B cell (primary cell): ENCODE data around the gene PLIN4. TPM values are rescaled to one million over a fixed set of nuclear protein-coding genes. Genes with fewer than 3 reads are reported as not detected.

Experiments
- ATAC-seq: fragments of 200-7000 bp; cut with Tn5 transposase; one replicate; pipeline ENCODE4 v1.10.0; 2021; ENCODE audit warnings: low read depth, mild to moderate bottlenecking, moderate number of reproducible peaks, moderate library complexity
- CTCF ChIA-PET: fragments of 350-600 bp; sonication (Branson Sonifier 250); formaldehyde crosslinking; loops from one replicate; lab custom pipeline; 2021; ENCODE audit warnings: antibody characterized with exemption, inconsistent platforms; lab: Charles Lee
- POLR2A ChIA-PET: fragments of 350-600 bp; sonication (Branson Sonifier 250); formaldehyde crosslinking; loops from one replicate; lab custom pipeline; 2021; ENCODE audit warnings: antibody characterized with exemption; lab: Charles Lee
- DNase-seq: peaks from one replicate; pipeline ENCODE4 v3.0.0; 2013
- H2AFZ ChIP-seq: 2 replicates; pipeline ENCODE4 v1.6.1; 2012; ENCODE audit warnings: mild to moderate bottlenecking, low read depth, low read length; ENCODE audit not compliant: insufficient read depth, poor library complexity, severe bottlenecking
- H3K27ac ChIP-seq, 2 donors: 1 replicate in 1 of 2; 2 replicates in 1 of 2; pipeline ENCODE4 v1.5.1; 2012 to 2013; ENCODE audit warnings: low read length in 2 of 2, mild to moderate bottlenecking in 2 of 2, moderate library complexity in 1 of 2
- H3K27me3 ChIP-seq, 4 experiments: fragments of 200-600 bp in 1 of 4; sonication (generic) in 1 of 4; replicated peaks in 1 of 4; 1 replicate in 2 of 4; 2 replicates in 2 of 4; pipeline versions ENCODE4 v1.6.1 to v1.7.0; 2013 to 2016; ENCODE audit warnings: low read length in 3 of 4, mild to moderate bottlenecking in 2 of 4, mixed read lengths in 1 of 4, moderate library complexity in 1 of 4; ENCODE audit not compliant: insufficient read depth in 4 of 4, control insufficient read depth in 3 of 4; ENCODE audit errors: control extremely low read depth in 1 of 4
- H3K36me3 ChIP-seq, 2 experiments: replicated peaks in 1 of 2; 1 replicate in 1 of 2; 2 replicates in 1 of 2; pipeline versions ENCODE4 v1.6.1 to v1.7.1; 2013; ENCODE audit warnings: low read length in 1 of 2; ENCODE audit not compliant: insufficient read depth in 2 of 2, control insufficient read depth in 1 of 2; ENCODE audit errors: control extremely low read depth in 1 of 2, extremely low read depth in 1 of 2
- H3K4me1 ChIP-seq, 2 donors: fragments of 200-600 bp in 1 of 2; sonication (generic) in 1 of 2; 1 replicate in 1 of 2; 2 replicates in 1 of 2; pipeline versions ENCODE4 v1.5.1 to v1.6.1; 2013 to 2017; ENCODE audit warnings: low read length in 2 of 2; ENCODE audit not compliant: control insufficient read depth in 2 of 2, insufficient read depth in 2 of 2
- H3K4me2 ChIP-seq: replicated peaks from 2 replicates; pipeline ENCODE3; 2012; ENCODE audit warnings: mild to moderate bottlenecking, low read depth, low read length; ENCODE audit not compliant: poor library complexity, severe bottlenecking
- H3K4me3 ChIP-seq, 5 experiments: fragments of 200-600 bp in 1 of 5; sonication (generic) in 1 of 5; 1 replicate in 3 of 5; 2 replicates in 2 of 5; pipeline versions ENCODE4 v1.5.1 to v1.7.0; 2011 to 2016; ENCODE audit warnings: low read length in 4 of 5, mild to moderate bottlenecking in 4 of 5, low read depth in 2 of 5, control low read depth in 1 of 5, moderate library complexity in 1 of 5; ENCODE audit not compliant: insufficient read depth in 1 of 5; ENCODE audit errors: control extremely low read depth in 1 of 5, extremely low read depth in 1 of 5
- H3K79me2 ChIP-seq: fragments of 200-600 bp; sonication (generic); one replicate; pipeline ENCODE4 v1.6.0; 2016; ENCODE audit warnings: low read length; ENCODE audit not compliant: control insufficient read depth, insufficient read depth
- H3K9ac ChIP-seq: fragments of 200-600 bp; sonication (generic); 2 replicates; pipeline ENCODE4 v1.6.1; 2017; ENCODE audit warnings: mild to moderate bottlenecking, low read length, moderate library complexity
- H3K9me3 ChIP-seq, 3 donors: one replicate each; pipeline versions ENCODE4 v1.6.1 to v1.7.1; 2013; ENCODE audit warnings: low read length in 2 of 3; ENCODE audit not compliant: control insufficient read depth in 2 of 3, insufficient read depth in 1 of 3; ENCODE audit errors: control extremely low read depth in 1 of 3
- H4K20me1 ChIP-seq: 2 replicates; pipeline ENCODE4 v1.6.0; 2012; ENCODE audit warnings: mild to moderate bottlenecking, low read length; ENCODE audit not compliant: insufficient read depth, control insufficient read depth, poor library complexity, severe bottlenecking
- H3K27ac Mint-ChIP-seq: one replicate; pipeline ENCODE4 v1.8.0; 2021; ENCODE audit warnings: mixed read lengths
- H3K27me3 Mint-ChIP-seq: one replicate; pipeline ENCODE4 v1.8.0; 2021; ENCODE audit warnings: mixed read lengths
- H3K4me1 Mint-ChIP-seq: one replicate; pipeline ENCODE4 v1.8.0; 2021; ENCODE audit warnings: mixed read lengths
- H3K4me3 Mint-ChIP-seq: one replicate; pipeline ENCODE4 v1.8.0; 2021; ENCODE audit warnings: mixed read lengths
- H3K9me3 Mint-ChIP-seq: one replicate; pipeline ENCODE4 v1.8.0; 2022; ENCODE audit warnings: mixed read lengths; ENCODE audit not compliant: insufficient read depth
- EZH2 ChIP-seq: IDR thresholded peaks from 2 replicates; pipeline ENCODE4 v1.6.1; 2012; ENCODE audit warnings: borderline replicate concordance, low read depth, mild to moderate bottlenecking, moderate library complexity, low read length; ENCODE audit not compliant: insufficient read depth, poor library complexity, severe bottlenecking
- WGBS: methylation state at CpG from one replicate; pipeline ENCODE4 v1.1.5; 2013; ENCODE audit warnings: missing lambda C conversion rate; ENCODE audit not compliant: insufficient coverage; 5-methylcytosine and 5-hydroxymethylcytosine counted together
- intact Hi-C: fragments of 100-400 bp; cut with micrococcal nuclease; formaldehyde crosslinking; loops from one replicate; pipeline ENCODE4 v1.10.0; 2022
- polyA plus RNA-seq: library from polyadenylated mRNA; depleted of rRNA; stranded (reverse); fragments of >200 nt; gene quantifications from 2 replicates; pipeline ENCODE4 v1.2.3, GENCODE V29; 2012
- total RNA-seq, 2 donors: library from RNA; stranded (reverse); fragments of 120-200 nt in 1 of 2; gene quantifications; 1 replicate in 1 of 2; 2 replicates in 1 of 2; pipeline versions ENCODE4 v1.2.3 to v1.2.4, GENCODE V29; 2013 to 2022
- TF ChIP-seq, protein P1 (sequence below): fragments of 200-600 bp; IDR thresholded peaks from one replicate; pipeline ENCODE4 v1.8.0; 2022; ENCODE audit warnings: antibody characterized with exemption, mild to moderate bottlenecking

Gene PLIN4
- total and polyA plus RNA-seq, 2 donors (not counting 1 experiment from before 2014, with no cell fraction given) = 0.04 to 0.07 TPM

DNA sequence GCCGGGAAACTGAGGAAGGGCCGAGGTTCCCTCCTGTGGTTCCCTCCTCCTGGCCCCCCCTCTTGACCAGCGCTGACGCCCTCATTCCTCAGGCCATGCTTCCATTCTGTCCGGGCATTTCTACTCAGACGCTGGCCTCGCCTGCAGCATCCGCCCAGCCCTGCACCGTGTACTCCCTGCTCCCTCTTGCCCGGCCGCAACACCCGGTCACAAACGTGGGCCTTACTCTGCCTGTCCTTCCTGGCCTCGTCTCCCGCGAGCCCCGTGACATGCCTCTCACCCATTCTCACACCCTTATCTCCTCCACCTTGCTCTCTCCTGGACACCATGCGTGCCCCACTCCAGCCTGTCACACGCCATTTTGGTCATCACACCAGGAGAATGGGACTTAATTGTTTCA lies 34.9 kb downstream of the PLIN4 start:
- Histone ChIP-seq H3K27ac (no peak overlapping the region), H3K36me3 (peaks cover 0 to 13% of the 10 kb centered on the region in 2 experiments), H3K4me1 (no peaks in the 10 kb centered on the region), H2AFZ (no peak overlapping the region), H3K79me2 (peaks cover 6% of the 10 kb centered on the region), H3K9ac (no peak overlapping the region), H3K27me3 (no peaks in the 10 kb centered on the region), H3K4me2 (no peak overlapping the region), H3K9me3 (no peaks in the 10 kb centered on the region), H3K4me3 (no peak overlapping the region), H4K20me1 (no peaks in the 10 kb centered on the region)
- H3K4me1 Mint-ChIP-seq = no peaks in the 10 kb centered on the region
- WGBS = over 99% methylated on average over 13 of the region's 19 CpGs
- H3K9me3 Mint-ChIP-seq = no peaks in the 10 kb centered on the region
- H3K27me3 Mint-ChIP-seq = no peaks in the 10 kb centered on the region
- intact Hi-C loops = no loop called here
- ChIA-PET POLR2A (no interaction called here), CTCF (no interaction called here)
- H3K27ac Mint-ChIP-seq = no peak overlapping the region
- DNase-seq (no peak), ATAC-seq (no peak)
- no peak overlapping the region for H3K4me3 Mint-ChIP-seq
- TF ChIP-seq, protein P1, sequence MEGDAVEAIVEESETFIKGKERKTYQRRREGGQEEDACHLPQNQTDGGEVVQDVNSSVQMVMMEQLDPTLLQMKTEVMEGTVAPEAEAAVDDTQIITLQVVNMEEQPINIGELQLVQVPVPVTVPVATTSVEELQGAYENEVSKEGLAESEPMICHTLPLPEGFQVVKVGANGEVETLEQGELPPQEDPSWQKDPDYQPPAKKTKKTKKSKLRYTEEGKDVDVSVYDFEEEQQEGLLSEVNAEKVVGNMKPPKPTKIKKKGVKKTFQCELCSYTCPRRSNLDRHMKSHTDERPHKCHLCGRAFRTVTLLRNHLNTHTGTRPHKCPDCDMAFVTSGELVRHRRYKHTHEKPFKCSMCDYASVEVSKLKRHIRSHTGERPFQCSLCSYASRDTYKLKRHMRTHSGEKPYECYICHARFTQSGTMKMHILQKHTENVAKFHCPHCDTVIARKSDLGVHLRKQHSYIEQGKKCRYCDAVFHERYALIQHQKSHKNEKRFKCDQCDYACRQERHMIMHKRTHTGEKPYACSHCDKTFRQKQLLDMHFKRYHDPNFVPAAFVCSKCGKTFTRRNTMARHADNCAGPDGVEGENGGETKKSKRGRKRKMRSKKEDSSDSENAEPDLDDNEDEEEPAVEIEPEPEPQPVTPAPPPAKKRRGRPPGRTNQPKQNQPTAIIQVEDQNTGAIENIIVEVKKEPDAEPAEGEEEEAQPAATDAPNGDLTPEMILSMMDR = no peak
- TF ChIP-seq EZH2 = no peak

GRCh38 chr19:4482721-4483364 lies 35.4 kb downstream of the PLIN4 start:
- CTCF ChIA-PET = interaction anchor here (1.1 kb wide), 1 partner anchor 42 kb away, joined by 3 read pairs; no protein-coding TSS in a partner anchor
- WGBS = 98% methylated on average over 31 of the region's 35 CpGs

More at GRCh38 chr19:4482721-4483364, 35.4 kb downstream of the PLIN4 start:
- Histone ChIP-seq H3K4me1 (no peaks in the 10 kb centered on the region), H3K27me3 (no peaks in the 10 kb centered on the region), H3K4me2 (no peak overlapping the region), H3K9ac (no peak overlapping the region), H3K4me3 (no peak overlapping the region), H3K9me3 (no peaks in the 10 kb centered on the region), H3K36me3 (peaks cover 0 to 13% of the 10 kb centered on the region in 2 experiments), H4K20me1 (no peaks in the 10 kb centered on the region), H3K79me2 (peaks cover 6% of the 10 kb centered on the region), H2AFZ (no peak overlapping the region), H3K27ac (no peak overlapping the region)
- ATAC-seq (no peak), DNase-seq (no peak)
- POLR2A ChIA-PET = no interaction called here
- TF ChIP-seq EZH2 = no peak
- TF ChIP-seq, protein P1 = no peak
- intact Hi-C loops = no loop called here
- Mint-ChIP-seq H3K27ac (no peak overlapping the region), H3K4me1 (no peaks in the 10 kb centered on the region), H3K27me3 (no peaks in the 10 kb centered on the region), H3K4me3 (no peak overlapping the region), H3K9me3 (no peaks in the 10 kb centered on the region)
